GM12872 (cell line): ENCODE data around the gene GTPBP3.

ENCODE experiments used
- CTCF ChIP-seq: IDR thresholded peaks from 3 replicates; pipeline ENCODE4 v1.5.1; 2011; ENCODE audit warnings: low read depth, mild to moderate bottlenecking, low read length, moderate library complexity; ENCODE audit not compliant: insufficient read depth

GTPBP3 gene

GRCh38 chr19:17391371-17392151 is 54.2 kb downstream of the GTPBP3 start:
- no peak; the same call in 2 of the 3 replicates for TF ChIP-seq CTCF
